Pancreas (tissue), 10 donors: Measurements from ENCODE around the gene PCTP. TPM values are rescaled to one million over a fixed set of nuclear protein-coding genes. Genes with fewer than 3 reads are reported as not detected.

Experiments
- ATAC-seq, 4 donors: fragments of 200-7000 bp; cut with Tn5 transposase; one replicate each; pipeline versions ENCODE4 v1.8.0 to v1.9.1; 2020; ENCODE audit warnings: mild to moderate bottlenecking in 4 of 4, moderate library complexity in 4 of 4
- DNase-seq, 6 donors: peaks; one replicate each; pipeline ENCODE4 v3.0.0-alpha.2; 2020
- FAIRE-seq: peaks from 2 replicates; lab custom pipeline; 2012; peaks lifted over from hg19 to GRCh38; lab: Jason Lieb, UNC
- H3K27ac ChIP-seq, 4 donors: fragments of 200-600 bp; sonication (generic); 1 replicate in 3 of 4; 2 replicates in 1 of 4; pipeline versions ENCODE4 v1.5.0 to v1.8.0; 2020
- H3K27me3 ChIP-seq, 4 donors: fragments of 200-600 bp; one replicate each; pipeline ENCODE4 v1.8.0; 2021
- H3K36me3 ChIP-seq, 3 donors: fragments of 200-600 bp; sonication (generic) in 1 of 3; one replicate each; pipeline versions ENCODE4 v1.5.0 to v1.8.0; 2020 to 2021
- H3K4me1 ChIP-seq, 3 donors: fragments of 200-600 bp; one replicate each; pipeline ENCODE4 v1.8.0; 2021
- H3K4me3 ChIP-seq, 4 donors: fragments of 200-600 bp; sonication (generic) in 2 of 4; one replicate each; pipeline versions ENCODE4 v1.5.0 to v1.8.0; 2020 to 2021
- H3K9me3 ChIP-seq, 4 donors: fragments of 200-600 bp; one replicate each; pipeline ENCODE4 v1.8.0; 2021
- CTCF ChIP-seq, 4 donors: fragments of 200-600 bp; sonication (generic) in 3 of 4; IDR thresholded peaks; one replicate each; pipeline versions ENCODE4 v1.5.0 to v1.8.0; 2021; ENCODE audit warnings: antibody characterized with exemption in 4 of 4
- WGBS, 2 donors: extraction: QIAGEN DNeasy Blood & Tissue Kit; methylation state at CpG; one replicate each; pipeline ENCODE4 v1.1.7; 2013; 5-methylcytosine and 5-hydroxymethylcytosine counted together
- intact Hi-C, 3 donors: fragments of 100-400 bp; cut with DNase I; formaldehyde crosslinking; loops; one replicate each; pipeline versions ENCODE4 v1.11.1 to v1.14.2; 2022
- polyA plus RNA-seq, 2 donors: library from polyadenylated mRNA; stranded (reverse); fragments of 200-250 nt; gene quantifications; one replicate each; pipeline ENCODE4 v1.2.3, GENCODE V29; 2013
- total RNA-seq, 6 donors: library from RNA; stranded (reverse); fragmentation: NEBNext Ultra II Directional in 4 of 6; extraction: Animal tissue kit (Norgen Biotek cat#: 25700) in 4 of 6; gene quantifications; one replicate each; pipeline versions ENCODE4 v1.2.1 to v1.2.4, GENCODE V29; 2021 to 2023
- donor health status: healthy with polysubstance abuse.
- donor health status: DM: no; HTN: no; CAD: no; lungs with moderate emphysema.
- donor health status: DM: no; HTN: no; CAD: no.
- donor health status: control.
- donor health status: control.
- donor health status: Bipolar disorder and iron deficiency.
- donor health status: DM: yes; HTN: yes; CAD: no.
- donor health status: DM: no; HTN: no; CAD: no.
- donor health status: DM: no; HTN: no; CAD: no.
- donor health status: DM: yes; HTN: yes; CAD: no.

PCTP gene
- total and polyA plus RNA-seq, 8 donors, result 3.9 to 9.3 (median 6.5) TPM

- H3K9me3 ChIP-seq, result no peaks in the 10 kb centered on the region
- ATAC-seq (no peak), FAIRE-seq (no peak), DNase-seq (no peak)
- H3K27ac ChIP-seq, result no peak overlapping the region
- no peak for TF ChIP-seq CTCF (IDR thresholded peaks at IDR 0.05)
- H3K4me3 ChIP-seq, result no peak overlapping the region
- WGBS, 2 donors, result 54 to 62% methylated on average over 12 of the region's 12 CpGs
- intact Hi-C loops, result no loop called here
- no peaks in the 10 kb centered on the region for H3K36me3 ChIP-seq
- H3K4me1 ChIP-seq, result no peaks in the 10 kb centered on the region
- H3K27me3 ChIP-seq, result peaks cover 0 to 3% (median 0%) of the 10 kb centered on the region in 4 donors
These were observed 8.4 kb upstream of the PCTP start for GRCh38 chr17:55742272-55743102.

GRCh38 chr17:55743103-55743679 lies 7.7 kb upstream of the PCTP start:
- DNase-seq, result peak in 5 of 6 donors; percentile 28 to 62 (median 41)
- TF ChIP-seq CTCF (IDR thresholded peaks at IDR 0.05), result no peak
- Histone ChIP-seq H3K27ac (no peak overlapping the region), H3K4me1 (no peaks in the 10 kb centered on the region), H3K36me3 (no peaks in the 10 kb centered on the region), H3K27me3 (peaks cover 0 to 3% (median 0%) of the 10 kb centered on the region in 4 donors), H3K4me3 (no peak overlapping the region), H3K9me3 (no peaks in the 10 kb centered on the region)
- intact Hi-C loops, result no loop called here
- FAIRE-seq, result no peak
- WGBS, 2 donors, result 19 to 25% methylated on average over 3 of the region's 3 CpGs
- peak in 3 of 4 donors; percentile 69 to 77 (median 69) for ATAC-seq

- intact Hi-C loops, result no loop called here
- no peak for FAIRE-seq
- 87 to 92% methylated on average over 1 of the region's 1 CpG for WGBS, 2 donors
- no peak for TF ChIP-seq CTCF (IDR thresholded peaks at IDR 0.05)
- Histone ChIP-seq H3K27me3 (peaks cover 0 to 3% (median 0%) of the 10 kb centered on the region in 4 donors), H3K9me3 (no peaks in the 10 kb centered on the region), H3K4me1 (no peaks in the 10 kb centered on the region), H3K36me3 (no peaks in the 10 kb centered on the region), H3K4me3 (no peak overlapping the region), H3K27ac (no peak overlapping the region)
- no peak for ATAC-seq
- DNase-seq, result no peak
These were observed 5.6 kb upstream of the PCTP start for GRCh38 chr17:55745258-55745657.

GRCh38 chr17:55746466-55746865 lies 4.4 kb upstream of the PCTP start:
- peaks cover 0 to 3% (median 0%) of the 10 kb centered on the region in 4 donors for H3K27me3 ChIP-seq
- no peak for TF ChIP-seq CTCF (IDR thresholded peaks at IDR 0.05)
- ATAC-seq (no peak), DNase-seq (no peak), FAIRE-seq (no peak)
- H3K36me3 ChIP-seq, result no peaks in the 10 kb centered on the region
- WGBS, 2 donors, result 57 to 65% methylated on average over 1 of the region's 1 CpG
- H3K4me3 ChIP-seq, result no peak overlapping the region
- H3K27ac ChIP-seq, result no peak overlapping the region
- H3K4me1 ChIP-seq, result no peaks in the 10 kb centered on the region
- intact Hi-C loops, result no loop called here
- no peaks in the 10 kb centered on the region for H3K9me3 ChIP-seq

GRCh38 chr17:55747209-55747608 lies 3.6 kb upstream of the PCTP start:
- no peak for ATAC-seq
- no peak for TF ChIP-seq CTCF (IDR thresholded peaks at IDR 0.05)
- Histone ChIP-seq H3K36me3 (no peaks in the 10 kb centered on the region), H3K27ac (no peak overlapping the region), H3K27me3 (peaks cover 0 to 3% (median 0%) of the 10 kb centered on the region in 4 donors), H3K9me3 (no peaks in the 10 kb centered on the region), H3K4me1 (no peaks in the 10 kb centered on the region), H3K4me3 (no peak overlapping the region)
- intact Hi-C loops, result no loop called here
- 42 to 48% methylated on average over 3 of the region's 3 CpGs for WGBS, 2 donors
- DNase-seq, result no peak
- no peak for FAIRE-seq
